GM23248 (cell line): ENCODE results near the gene ZGPAT.

ENCODE experiments used
- EZH2 ChIP-seq: fragments of 200-600 bp; sonication (generic); IDR thresholded peaks from 2 replicates; pipeline ENCODE4 v1.6.1; 2018; ENCODE audit warnings: antibody characterized with exemption, mild to moderate bottlenecking; ENCODE audit not compliant: insufficient read depth, poor library complexity, severe bottlenecking
- EZH2phosphoT487 ChIP-seq: fragments of 200-600 bp; sonication (generic); IDR thresholded peaks from 2 replicates; pipeline ENCODE4 v1.6.1; 2018; ENCODE audit warnings: antibody characterized with exemption, moderate library complexity, mild to moderate bottlenecking, low read depth; ENCODE audit not compliant: insufficient read depth

- no peak for TF ChIP-seq EZH2
- TF ChIP-seq EZH2phosphoT487, result no peak
Observed at GRCh38 chr20:63658749-63659187, 49.1 kb upstream of the ZGPAT start.
